Trophoblast cell (in vitro differentiated cells and primary cell): ENCODE measurements around the gene IGLL1.
A peak's percentile ranks its signal among the peaks of the same experiment; 100 is the strongest.
"Not testable (repeated sequence)": the region's sequence is repeated elsewhere in the genome, so short reads cannot be mapped to it uniquely, and the experiment has no call there.

Experiments
- DNase-seq, 2 donors: peaks; one replicate each; pipeline ENCODE4 v3.0.0-alpha.2; 2016
- H2AFZ ChIP-seq: 2 replicates; pipeline ENCODE4 v1.6.1; 2013; ENCODE audit warnings: low read length, moderate library complexity, mild to moderate bottlenecking; ENCODE audit not compliant: insufficient read depth, poor library complexity
- H2AK5ac ChIP-seq: 2 replicates; pipeline ENCODE4 v1.6.1; 2013; ENCODE audit warnings: mild to moderate bottlenecking, low read length
- H2BK120ac ChIP-seq: 2 replicates; pipeline ENCODE4 v1.6.1; 2013; ENCODE audit warnings: low read length, mild to moderate bottlenecking, moderate library complexity; ENCODE audit not compliant: insufficient read depth, poor library complexity
- H2BK12ac ChIP-seq: 2 replicates; pipeline ENCODE4 v1.6.1; 2013; ENCODE audit warnings: mild to moderate bottlenecking, low read length, moderate library complexity
- H2BK5ac ChIP-seq: 2 replicates; pipeline ENCODE4 v1.6.1; 2013; ENCODE audit warnings: low read length, low read depth, moderate library complexity, mild to moderate bottlenecking; ENCODE audit not compliant: poor library complexity
- H3K14ac ChIP-seq: 2 replicates; pipeline ENCODE4 v1.6.1; 2013; ENCODE audit warnings: mild to moderate bottlenecking, low read length
- H3K18ac ChIP-seq: 2 replicates; pipeline ENCODE4 v1.6.1; 2013; ENCODE audit warnings: mild to moderate bottlenecking, low read length
- H3K23ac ChIP-seq: 2 replicates; pipeline ENCODE4 v1.6.1; 2013; ENCODE audit warnings: low read length
- H3K27ac ChIP-seq: 2 replicates; pipeline ENCODE4 v1.5.1; 2013; ENCODE audit warnings: low read depth, mild to moderate bottlenecking, inconsistent platforms, low read length, moderate library complexity
- H3K27me3 ChIP-seq: 2 replicates; pipeline ENCODE4 v1.6.1; 2013; ENCODE audit warnings: inconsistent platforms, mild to moderate bottlenecking, low read length, moderate library complexity; ENCODE audit not compliant: insufficient read depth
- H3K36me3 ChIP-seq, 2 experiments: 1 replicate in 1 of 2; 2 replicates in 1 of 2; pipeline ENCODE4 v1.6.1; 2013; ENCODE audit warnings: low read length in 2 of 2, mild to moderate bottlenecking in 2 of 2, moderate library complexity in 1 of 2; ENCODE audit not compliant: insufficient read depth in 2 of 2, control insufficient read depth in 1 of 2
- H3K4ac ChIP-seq: 2 replicates; pipeline ENCODE4 v1.6.1; 2013; ENCODE audit warnings: low read depth, mild to moderate bottlenecking, low read length, moderate library complexity
- H3K4me1 ChIP-seq, 2 experiments: 1 replicate in 1 of 2; 2 replicates in 1 of 2; pipeline ENCODE4 v1.6.1; 2013; ENCODE audit warnings: low read length in 2 of 2, mild to moderate bottlenecking in 2 of 2, moderate library complexity in 1 of 2; ENCODE audit not compliant: insufficient read depth in 2 of 2, control insufficient read depth in 1 of 2
- H3K4me2 ChIP-seq: 2 replicates; pipeline ENCODE4 v1.6.1; 2013; ENCODE audit warnings: inconsistent platforms, mild to moderate bottlenecking, low read length, moderate library complexity
- H3K4me3 ChIP-seq: 2 replicates; pipeline ENCODE4 v1.5.1; 2013; ENCODE audit warnings: mild to moderate bottlenecking, low read depth, low read length, inconsistent platforms
- H3K79me1 ChIP-seq: one replicate; pipeline ENCODE4 v1.6.1; 2013; ENCODE audit warnings: low read length
- H3K79me2 ChIP-seq: 2 replicates; pipeline ENCODE4 v1.6.1; 2013; ENCODE audit warnings: low read length, mild to moderate bottlenecking; ENCODE audit not compliant: control insufficient read depth, insufficient read depth, poor library complexity
- H3K9ac ChIP-seq: 2 replicates; pipeline ENCODE4 v1.6.1; 2013; ENCODE audit warnings: mild to moderate bottlenecking, low read length
- H3K9me3 ChIP-seq: 2 replicates; pipeline ENCODE4 v1.6.1; 2013; ENCODE audit warnings: low read depth, mild to moderate bottlenecking, control low read depth, inconsistent platforms, low read length; ENCODE audit not compliant: insufficient read depth
- H4K12ac ChIP-seq: 2 replicates; pipeline ENCODE4 v1.6.1; 2013; ENCODE audit warnings: low read depth, mild to moderate bottlenecking, low read length, moderate library complexity
- H4K8ac ChIP-seq: 2 replicates; pipeline ENCODE4 v1.6.1; 2013; ENCODE audit warnings: low read depth, mild to moderate bottlenecking, low read length, moderate library complexity
- H4K91ac ChIP-seq: one replicate; pipeline ENCODE4 v1.6.1; 2013; ENCODE audit warnings: low read depth, mild to moderate bottlenecking, low read length, moderate library complexity
- WGBS: extraction: QIAGEN DNeasy Blood & Tissue Kit; methylation state at CpG from one replicate; pipeline ENCODE4 v1.1.7; 2013; ENCODE audit warnings: missing lambda C conversion rate; ENCODE audit not compliant: insufficient read length, insufficient coverage; ENCODE audit errors: extremely low coverage; 5-methylcytosine and 5-hydroxymethylcytosine counted together

The IGLL1 gene

GRCh38 chr22:23537830-23538695, 42.0 kb downstream of the IGLL1 start:
- DNase-seq = peak; percentile 80 to 84
- Histone ChIP-seq H4K8ac (peak overlapping the region; percentile 78), H3K4me1 (peaks cover 38 to 45% of the 10 kb centered on the region in 2 experiments), H3K4ac (peak overlapping the region; percentile 58), H4K91ac (peak overlapping the region; percentile 87), H2BK5ac (peak overlapping the region; percentile 74), H3K14ac (peak overlapping the region; percentile 53), H3K18ac (peak overlapping the region; percentile 93), H2AFZ (peak overlapping the region; percentile 35), H2BK12ac (peak overlapping the region; percentile 96), H2BK120ac (peak overlapping the region; percentile 77), H4K12ac (peak overlapping the region; percentile 83), H3K27ac (peak overlapping the region; percentile 59), H2AK5ac (peak overlapping the region; percentile 97), H3K79me1 (peaks cover 35% of the 10 kb centered on the region)
- no CpG with 5 or more reads among the region's 19 CpGs for WGBS
- not testable (repeated sequence) for H3K23ac ChIP-seq, H3K4me3 ChIP-seq, H3K9ac ChIP-seq, H3K36me3 ChIP-seq, H3K27me3 ChIP-seq, H3K4me2 ChIP-seq, H3K9me3 ChIP-seq, H3K79me2 ChIP-seq

GRCh38 chr22:23537416-23537815, 42.7 kb downstream of the IGLL1 start:
- WGBS = no CpG with 5 or more reads among the region's 11 CpGs
- H3K18ac ChIP-seq = peak overlapping the region; percentile 47
- peaks cover 3% of the 10 kb centered on the region for H3K79me2 ChIP-seq

DNA sequence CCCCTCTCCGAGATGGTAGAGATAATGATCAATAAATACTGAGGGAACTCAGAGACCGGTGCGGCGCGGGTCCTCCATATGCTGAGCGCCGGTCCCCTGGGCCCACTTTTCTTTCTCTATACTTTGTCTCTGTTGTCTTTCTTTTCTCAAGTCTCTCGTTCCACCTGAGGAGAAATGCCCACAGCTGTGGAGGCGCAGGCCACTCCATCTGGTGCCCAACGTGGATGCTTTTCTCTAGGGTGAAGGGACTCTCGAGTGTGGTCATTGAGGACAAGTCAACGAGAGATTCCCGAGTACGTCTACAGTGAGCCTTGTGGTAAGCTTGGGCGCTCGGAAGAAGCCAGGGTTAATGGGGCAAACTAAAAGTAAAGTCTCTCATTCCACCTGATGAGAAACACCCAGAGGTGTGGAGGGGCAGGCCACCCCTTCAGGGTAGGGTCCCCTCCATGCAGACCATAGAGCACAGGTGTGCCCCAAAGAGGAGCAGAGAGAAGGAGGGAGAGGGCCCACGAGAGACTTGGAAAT, 43.2 kb downstream of the IGLL1 start:
- Histone ChIP-seq H3K9me3 (no peaks in the 10 kb centered on the region), H3K27ac (no peak overlapping the region), H3K79me2 (peaks cover 3% of the 10 kb centered on the region), H3K4me3 (no peak overlapping the region), H4K12ac (no peak overlapping the region), H3K36me3 (no peaks in the 10 kb centered on the region), H2BK12ac (peak overlapping the region; percentile 23), H2BK5ac (no peak overlapping the region), H4K91ac (peak overlapping the region; percentile 87), H2AK5ac (peak overlapping the region; percentile 54), H3K79me1 (peaks cover 45% of the 10 kb centered on the region), H3K23ac (no peak overlapping the region), H3K4ac (no peak overlapping the region), H3K4me2 (no peak overlapping the region), H3K14ac (peak overlapping the region; percentile 2), H3K27me3 (no peaks in the 10 kb centered on the region), H2BK120ac (peak overlapping the region; percentile 18), H2AFZ (no peak overlapping the region), H3K4me1 (peaks cover 39 to 49% of the 10 kb centered on the region in 2 experiments), H4K8ac (peak overlapping the region; percentile 43), H3K18ac (peak overlapping the region; percentile 41), H3K9ac (no peak overlapping the region)
- no peak for DNase-seq
- no CpG with 5 or more reads among the region's 17 CpGs for WGBS

More at GRCh38 chr22:23537416-23537815, 42.7 kb downstream of the IGLL1 start:
- H3K23ac ChIP-seq = no peak overlapping the region
- peak overlapping the region; percentile 64 for H2BK5ac ChIP-seq
- H3K79me1 ChIP-seq = peaks cover 41% of the 10 kb centered on the region
- H2BK120ac ChIP-seq = peak overlapping the region; percentile 73
- no peaks in the 10 kb centered on the region for H3K27me3 ChIP-seq
- peak overlapping the region; percentile 59 for H3K27ac ChIP-seq
- peak overlapping the region; percentile 37 for H4K8ac ChIP-seq
- peak overlapping the region; percentile 9 for H2AK5ac ChIP-seq
- no peak overlapping the region for H2AFZ ChIP-seq
- H4K12ac ChIP-seq = no peak overlapping the region
- no peaks in the 10 kb centered on the region for H3K36me3 ChIP-seq
- H3K14ac ChIP-seq = peak overlapping the region; percentile 82
- H4K91ac ChIP-seq = peak overlapping the region; percentile 87
- H3K4me3 ChIP-seq = no peak overlapping the region
- H3K4ac ChIP-seq = no peak overlapping the region
- H2BK12ac ChIP-seq = peak overlapping the region; percentile 54
- no peak overlapping the region for H3K4me2 ChIP-seq
- H3K4me1 ChIP-seq = peaks cover 39 to 49% of the 10 kb centered on the region in 2 experiments
- H3K9me3 ChIP-seq = no peaks in the 10 kb centered on the region
- no peak overlapping the region for H3K9ac ChIP-seq
- DNase-seq = no peak

DNA sequence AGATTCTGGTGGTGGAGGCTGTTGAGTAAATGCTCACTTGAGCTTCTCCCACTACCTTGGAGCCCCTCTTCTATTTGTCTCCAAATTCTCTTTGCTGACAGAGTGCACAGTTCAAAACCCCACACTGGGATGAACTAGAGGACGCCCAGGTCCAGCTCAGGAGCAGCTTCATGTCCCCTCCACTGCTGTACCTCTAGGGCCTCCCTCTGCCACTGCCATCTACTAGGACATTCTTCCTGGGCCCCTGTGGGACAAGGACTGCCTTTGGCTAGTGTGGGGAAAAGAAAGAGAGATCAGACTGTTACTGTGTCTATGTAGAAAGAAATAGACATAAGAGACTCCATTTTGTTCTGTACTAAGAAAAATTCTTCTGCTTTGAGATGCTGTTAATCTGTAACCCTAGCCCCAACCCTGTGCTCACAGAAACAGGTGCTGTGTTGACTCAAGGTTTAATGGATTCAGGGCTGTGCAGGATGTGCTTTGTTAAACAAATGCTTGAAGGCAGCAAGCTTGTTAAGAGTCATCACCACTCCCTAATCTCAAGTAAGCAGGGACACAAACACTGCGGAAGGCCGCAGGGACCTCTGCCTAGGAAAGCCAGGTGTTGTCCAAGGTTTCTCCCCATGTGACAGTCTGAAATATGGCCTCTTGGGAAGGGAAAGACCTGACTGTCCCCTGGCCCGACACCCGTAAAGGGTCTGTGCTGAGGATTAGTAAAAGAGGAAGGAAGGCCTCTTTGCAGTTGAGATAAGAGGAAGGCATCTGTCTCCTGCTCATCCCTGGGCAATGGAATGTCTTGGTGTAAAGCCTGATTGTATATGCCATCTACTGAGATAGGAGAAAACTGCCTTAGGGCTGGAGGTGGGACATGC, 44.1 kb downstream of the IGLL1 start:
- H3K27ac ChIP-seq, H3K27me3 ChIP-seq, H3K9me3 ChIP-seq, H3K4me3 ChIP-seq, H3K36me3 ChIP-seq, H2AFZ ChIP-seq, H3K79me2 ChIP-seq, H4K12ac ChIP-seq, H3K9ac ChIP-seq, H3K4me2 ChIP-seq, H3K4ac ChIP-seq, H3K23ac ChIP-seq: not testable (repeated sequence)
- Histone ChIP-seq H4K8ac (peak overlapping the region; percentile 41), H2BK120ac (peak overlapping the region; percentile 84), H3K79me1 (peaks cover 45% of the 10 kb centered on the region), H4K91ac (peak overlapping the region; percentile 90), H2BK5ac (peak overlapping the region; percentile 5), H3K18ac (peak overlapping the region; percentile 8), H3K4me1 (peaks cover 39 to 54% of the 10 kb centered on the region in 2 experiments), H2AK5ac (peak overlapping the region; percentile 19), H2BK12ac (peak overlapping the region; percentile 93), H3K14ac (peak overlapping the region; percentile 3)
- WGBS = no CpG with 5 or more reads among the region's 5 CpGs
- peak; percentile 65 to 73 for DNase-seq
